HL-60 (cell line): Measurements from ENCODE around the gene EXOC2.

Source experiments
- CTCF ChIP-seq: IDR thresholded peaks from one replicate; pipeline ENCODE4 v1.5.1; 2011; ENCODE audit warnings: low read length, control low read depth, inconsistent platforms; ENCODE audit not compliant: insufficient read depth
- POLR2AphosphoS5 ChIP-seq: IDR thresholded peaks from 2 replicates; pipeline ENCODE4 v1.6.1; 2012; ENCODE audit warnings: low read depth
- REST ChIP-seq: IDR thresholded peaks from 2 replicates; pipeline ENCODE4 v1.6.1; 2012; ENCODE audit warnings: low read depth; ENCODE audit not compliant: insufficient replicate concordance
- SPI1 ChIP-seq: IDR thresholded peaks from 2 replicates; pipeline ENCODE4 v1.6.1; 2012; ENCODE audit warnings: low read depth, mild to moderate bottlenecking, borderline replicate concordance

GRCh38 chr6:475314-475713 lies 217.6 kb downstream of the EXOC2 start:
- TF ChIP-seq POLR2AphosphoS5 (no peak), CTCF (no peak), REST (no peak), SPI1 (no peak)
